A204.1 (cell line): ENCODE results near the gene MAG.

ENCODE experiments used
- FAIRE-seq: peaks from 2 replicates; lab custom pipeline; 2012; peaks lifted over from hg19 to GRCh38; lab: Jason Lieb, UNC

MAG gene

DNA sequence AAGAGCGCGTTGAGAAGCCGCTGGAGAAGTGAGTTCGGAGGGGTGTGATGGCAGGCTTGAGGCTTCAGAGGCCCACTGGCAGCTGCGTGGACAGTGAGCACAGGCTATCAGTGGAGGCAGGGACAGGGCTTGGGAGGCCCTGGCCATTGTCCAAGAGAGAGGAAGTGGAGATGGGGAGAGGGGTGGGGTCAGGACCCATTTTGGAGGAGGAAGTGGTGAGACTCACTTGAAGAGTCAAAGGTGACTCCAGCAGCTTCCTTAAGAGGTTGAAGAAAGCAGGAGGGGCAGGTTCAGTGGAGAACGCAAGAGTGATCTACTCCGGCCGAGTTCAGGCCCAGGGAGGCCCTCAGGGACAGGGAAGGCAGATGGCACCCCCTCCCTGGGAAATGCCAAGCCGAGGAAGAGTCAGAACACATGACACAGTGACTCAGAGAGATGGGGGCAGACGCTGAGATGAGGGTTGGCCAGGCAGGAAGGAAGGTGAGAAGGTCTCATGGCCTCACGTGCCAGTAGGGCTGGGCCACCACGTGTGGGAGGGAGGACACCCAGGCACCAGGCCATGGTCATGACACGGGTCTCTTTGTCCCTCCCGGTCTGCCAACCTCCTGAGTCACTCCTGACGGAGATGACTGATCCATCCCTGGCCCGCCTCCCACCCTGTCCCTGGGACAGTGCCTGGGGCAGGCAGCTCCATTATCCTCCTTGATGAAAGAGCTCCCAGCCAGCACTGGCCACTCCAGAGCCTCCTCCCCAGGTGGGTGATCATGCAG, 26.9 kb downstream of the MAG start:
- no peak for FAIRE-seq

DNA sequence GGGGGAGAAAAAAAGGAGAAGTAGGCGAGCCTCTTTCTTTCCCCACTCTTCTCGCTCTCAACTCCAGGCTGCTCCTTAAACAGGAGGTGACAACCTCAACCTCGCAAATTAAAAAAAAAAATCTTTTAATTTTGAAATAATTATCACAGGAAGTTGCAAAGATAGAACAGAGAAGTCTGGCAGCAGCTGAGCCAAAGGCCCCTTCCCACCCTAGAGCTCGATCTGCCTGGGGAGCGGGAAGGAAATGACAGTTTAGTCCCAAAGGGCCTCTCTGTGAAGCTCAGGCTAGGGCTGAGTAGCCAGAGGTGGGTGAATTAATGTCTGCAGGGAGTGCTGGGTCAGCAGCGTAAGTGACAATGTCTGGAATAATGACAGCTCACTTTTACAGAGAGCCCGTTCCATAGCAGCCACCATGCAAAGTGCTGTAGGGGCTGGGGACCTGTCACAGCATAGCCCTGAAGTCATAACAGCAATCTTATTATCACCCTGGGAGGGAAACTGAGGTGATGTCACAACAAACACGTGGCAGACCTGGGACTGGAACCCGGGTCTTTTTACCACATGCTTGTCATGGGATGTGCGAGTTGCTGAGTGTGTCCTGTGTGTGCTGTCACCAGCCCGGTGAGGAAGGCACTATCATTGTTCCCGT, 28.2 kb downstream of the MAG start:
- FAIRE-seq = no peak

GRCh38 chr19:35321291-35321690, 29.3 kb downstream of the MAG start:
- no peak for FAIRE-seq

DNA sequence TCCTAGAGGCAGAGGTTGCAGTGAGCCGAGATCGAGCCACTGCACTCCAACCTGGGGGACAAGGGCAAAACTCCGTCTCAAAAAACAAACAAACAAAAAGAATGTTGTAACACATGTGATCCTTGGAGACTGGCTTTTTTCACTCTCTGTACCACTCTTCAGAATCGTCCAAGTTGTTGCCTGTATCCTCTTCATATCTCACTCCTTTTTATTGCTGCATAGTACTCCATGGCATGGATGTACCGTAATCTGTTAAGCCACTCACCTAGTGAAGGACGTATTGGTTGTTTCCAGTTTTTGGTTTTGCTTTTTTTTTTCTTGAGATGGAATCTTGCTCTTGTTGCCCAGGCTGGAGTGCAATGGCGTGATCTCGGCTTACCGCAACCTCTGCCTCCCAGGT, 30.1 kb downstream of the MAG start:
- no peak for FAIRE-seq

- no peak for FAIRE-seq
These were observed 35.7 kb downstream of the MAG start for GRCh38 chr19:35327642-35328041.

GRCh38 chr19:35328851-35329285, 36.9 kb downstream of the MAG start, which contains the start of gene CD22:
Gene CD22, plus strand, starts transcription at chr19:35329187. Its CDS starts 2,854 bp downstream, at chr19:35332041.
- FAIRE-seq = no peak

DNA sequence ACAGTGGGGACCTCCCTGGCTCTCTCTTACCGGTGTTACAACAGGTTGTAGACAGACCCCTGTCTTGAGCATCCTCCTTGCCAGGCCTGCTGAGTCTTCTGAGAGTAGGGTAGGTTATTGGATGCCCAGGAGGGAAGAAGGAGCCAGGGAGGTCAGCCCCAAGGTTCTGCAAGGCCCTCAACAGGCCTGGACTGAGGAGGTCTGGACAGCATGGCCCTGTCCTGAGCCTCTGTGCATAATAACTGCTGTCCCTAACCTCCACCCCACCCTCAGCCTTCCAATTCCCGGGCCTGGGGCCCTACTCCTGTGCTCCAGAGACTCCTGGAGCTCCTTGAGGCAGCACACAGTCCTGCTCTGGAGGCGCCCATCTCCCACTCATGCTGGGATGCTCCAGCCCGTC, 37.4 kb downstream of the MAG start:
- no peak for FAIRE-seq

- no peak for FAIRE-seq
These were observed 38.5 kb downstream of the MAG start for GRCh38 chr19:35330475-35330874.

DNA sequence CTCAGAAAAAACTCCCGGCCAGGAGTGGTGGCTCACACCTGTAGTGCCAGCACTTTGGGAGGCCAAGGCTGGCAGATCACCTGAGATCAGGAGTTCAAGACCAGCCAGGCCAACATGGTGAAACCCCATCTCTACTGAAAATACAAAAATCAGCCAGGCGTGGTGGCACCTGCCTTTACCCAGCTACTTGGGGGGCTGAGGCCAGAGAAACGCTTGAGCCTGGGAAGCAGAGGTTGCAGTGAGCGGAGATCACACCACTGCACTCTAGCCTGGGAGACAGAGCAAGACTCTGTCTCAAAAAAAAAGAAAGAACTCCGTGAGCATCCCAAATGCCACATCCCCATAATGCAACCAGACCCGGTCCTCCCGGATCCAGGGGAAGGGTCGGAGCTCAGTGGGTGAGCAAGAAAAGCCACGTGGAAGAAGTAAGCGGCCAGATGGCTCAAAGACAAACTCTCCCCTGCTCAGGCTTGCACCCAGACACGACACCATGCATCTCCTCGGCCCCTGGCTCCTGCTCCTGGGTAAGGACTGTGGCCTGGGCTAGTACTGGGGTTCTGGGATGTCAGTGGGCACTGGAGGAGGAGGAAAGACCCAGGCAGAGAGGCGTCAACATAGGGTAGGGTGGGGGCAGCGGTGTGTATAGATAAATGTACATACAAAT, 39.7 kb downstream of the MAG start:
- no peak for FAIRE-seq

DNA sequence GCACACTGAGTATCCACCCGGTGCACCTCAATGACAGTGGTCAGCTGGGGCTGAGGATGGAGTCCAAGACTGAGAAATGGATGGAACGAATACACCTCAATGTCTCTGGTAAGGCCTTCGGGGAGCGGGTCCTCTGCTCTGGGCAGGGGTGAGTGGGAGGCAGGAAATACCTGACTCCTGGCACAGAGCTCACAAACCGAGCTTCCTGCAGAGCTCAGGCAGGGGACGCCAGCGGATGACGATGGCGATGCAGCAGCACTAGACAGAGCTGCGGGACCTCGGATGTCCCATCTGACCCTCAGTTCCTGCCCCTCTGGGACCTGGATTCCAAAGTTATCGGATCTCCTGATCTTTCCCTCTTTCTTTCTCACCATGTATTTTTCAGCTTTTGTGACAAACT, 40.9 kb downstream of the MAG start:
- FAIRE-seq = no peak

GRCh38 chr19:35334144-35334753, 42.3 kb downstream of the MAG start:
- FAIRE-seq = no peak

- no peak for FAIRE-seq
These were observed 44.4 kb downstream of the MAG start for GRCh38 chr19:35336166-35336955.

- no peak for FAIRE-seq
These were observed 45.4 kb downstream of the MAG start for GRCh38 chr19:35337097-35337983.

DNA sequence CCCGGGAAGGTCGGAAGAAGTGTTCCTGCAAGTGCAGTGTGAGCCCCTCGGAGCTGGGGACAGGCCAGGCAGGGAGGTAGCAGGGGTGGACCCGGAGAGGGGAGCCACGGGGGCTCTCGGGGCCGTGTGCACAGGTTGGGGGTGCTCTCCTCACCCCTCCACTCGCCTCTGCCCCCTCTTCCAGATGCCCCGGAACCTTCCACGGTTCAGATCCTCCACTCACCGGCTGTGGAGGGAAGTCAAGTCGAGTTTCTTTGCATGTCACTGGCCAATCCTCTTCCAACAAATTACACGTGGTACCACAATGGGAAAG, 46.0 kb downstream of the MAG start:
- no peak for FAIRE-seq

DNA sequence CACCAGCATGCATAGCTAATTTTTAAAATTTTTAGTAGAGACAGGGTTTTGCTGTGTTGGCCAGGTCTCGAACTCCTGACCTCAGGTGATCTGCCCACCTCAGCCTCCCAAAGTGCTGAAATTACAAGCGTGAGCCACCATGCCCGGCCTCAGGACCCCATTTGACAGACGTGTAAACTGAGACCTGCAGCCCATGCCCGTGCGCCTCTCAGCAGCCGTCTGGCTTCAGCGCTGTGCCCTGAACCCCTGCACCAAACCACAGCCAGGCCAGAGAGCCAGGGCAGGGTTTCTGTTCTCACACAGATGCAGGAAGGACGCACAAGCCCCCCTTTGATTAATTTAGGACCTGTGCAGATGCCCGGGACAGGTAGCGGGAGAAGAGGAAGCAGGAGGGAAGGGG, 48.5 kb downstream of the MAG start:
- FAIRE-seq = no peak

GRCh38 chr19:35341006-35341405, 49.0 kb downstream of the MAG start:
- FAIRE-seq = no peak

DNA sequence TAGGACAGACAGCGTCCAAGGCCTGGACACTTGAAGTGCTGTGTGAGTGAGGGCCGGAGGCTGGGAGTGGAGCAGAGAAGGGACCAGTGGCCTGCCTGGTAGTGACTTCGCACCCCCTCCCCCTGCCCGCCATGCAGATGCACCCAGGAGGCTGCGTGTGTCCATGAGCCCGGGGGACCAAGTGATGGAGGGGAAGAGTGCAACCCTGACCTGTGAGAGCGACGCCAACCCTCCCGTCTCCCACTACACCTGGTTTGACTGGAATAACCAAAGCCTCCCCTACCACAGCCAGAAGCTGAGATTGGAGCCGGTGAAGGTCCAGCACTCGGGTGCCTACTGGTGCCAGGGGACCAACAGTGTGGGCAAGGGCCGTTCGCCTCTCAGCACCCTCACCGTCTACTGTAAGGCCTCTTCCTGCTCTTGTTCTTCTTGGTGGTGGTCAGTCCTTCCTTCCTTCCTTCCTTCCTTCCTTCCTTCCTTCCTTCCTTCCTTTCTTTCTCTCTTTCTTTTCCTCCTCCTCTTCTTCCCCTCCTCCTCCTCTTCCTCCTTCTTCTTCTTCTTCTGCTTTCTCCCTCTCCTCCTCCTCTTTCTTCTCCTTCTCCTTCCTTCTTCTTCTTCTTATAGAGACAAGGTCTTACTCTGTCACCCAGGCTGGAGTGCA, 49.7 kb downstream of the MAG start:
- no peak for FAIRE-seq

DNA sequence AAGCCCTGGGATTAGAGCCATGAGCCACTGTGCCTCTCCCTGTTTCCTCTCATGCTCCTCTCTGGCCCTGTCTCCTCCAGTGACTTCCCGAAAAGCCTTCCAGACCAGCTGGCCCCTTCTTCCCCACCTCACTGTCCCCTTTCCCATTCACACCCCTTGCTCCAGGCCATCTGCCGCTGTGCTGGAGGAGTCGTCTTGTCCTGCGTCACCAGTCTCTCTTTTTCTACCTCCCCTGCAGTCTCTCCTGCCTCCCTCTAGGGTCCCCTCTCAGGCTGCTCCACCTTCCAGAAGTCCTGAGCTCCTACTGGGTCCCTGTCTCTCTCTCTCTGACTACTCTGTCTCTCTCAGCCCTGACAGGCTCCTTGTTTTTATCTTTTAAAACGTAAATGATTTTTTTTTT, 50.5 kb downstream of the MAG start:
- FAIRE-seq = no peak

GRCh38 chr19:35344511-35345031, 52.6 kb downstream of the MAG start:
- FAIRE-seq = no peak

GRCh38 chr19:35345671-35346111, 53.7 kb downstream of the MAG start:
- FAIRE-seq = no peak
